ENCODE measurements around the gene EMILIN3.

Gene EMILIN3

GRCh38 chr20:41364967-41365765 is 1.5 kb downstream of the EMILIN3 start:
- no peak for DNase-seq (ENCODE audit: low read depth)
- no peak overlapping the region for H3K4me3 ChIP-seq (ENCODE audit: low read depth, low read length)
- no peak for TF ChIP-seq CTCF (IDR thresholded peaks at IDR 0.05; ENCODE audit: low read depth, low read length, missing control alignments)

GRCh38 chr20:41364236-41364855 is 2.3 kb downstream of the EMILIN3 start:
- DNase-seq (ENCODE audit: low read depth): no peak
- TF ChIP-seq CTCF (IDR thresholded peaks at IDR 0.05; ENCODE audit: low read depth, low read length, missing control alignments): no peak

GRCh38 chr20:41363601-41364000 is 3.0 kb downstream of the EMILIN3 start:
- TF ChIP-seq CTCF (IDR thresholded peaks at IDR 0.05; ENCODE audit: low read depth, low read length, missing control alignments): no peak
- DNase-seq (ENCODE audit: low read depth): no peak
- H3K4me3 ChIP-seq (ENCODE audit: low read depth, low read length): no peak overlapping the region

More at GRCh38 chr20:41364236-41364855, 2.3 kb downstream of the EMILIN3 start:
- H3K4me3 ChIP-seq (ENCODE audit: low read depth, low read length): no peak overlapping the region

GRCh38 chr20:41362748-41363140 is 3.9 kb downstream of the EMILIN3 start:
- TF ChIP-seq CTCF (IDR thresholded peaks at IDR 0.05; ENCODE audit: low read depth, low read length, missing control alignments): no peak
- H3K4me3 ChIP-seq (ENCODE audit: low read depth, low read length): no peak overlapping the region
- DNase-seq (ENCODE audit: low read depth): no peak

GRCh38 chr20:41361757-41362747 is 4.6 kb downstream of the EMILIN3 start:
- DNase-seq (ENCODE audit: low read depth): no peak
- H3K4me3 ChIP-seq (ENCODE audit: low read depth, low read length): no peak overlapping the region
- TF ChIP-seq CTCF (IDR thresholded peaks at IDR 0.05; ENCODE audit: low read depth, low read length, missing control alignments): no peak

GRCh38 chr20:41360831-41361756 is 5.5 kb downstream of the EMILIN3 start:
- DNase-seq (ENCODE audit: low read depth): no peak
- TF ChIP-seq CTCF (IDR thresholded peaks at IDR 0.05; ENCODE audit: low read depth, low read length, missing control alignments): no peak
- H3K4me3 ChIP-seq (ENCODE audit: low read depth, low read length): no peak overlapping the region
